HepG2 (cell line): ENCODE measurements around the gene FANCG. TPM values are rescaled to one million over a fixed set of nuclear protein-coding genes. Genes with fewer than 3 reads are reported as not detected.

Source experiments
- BATF2 ChIP-seq: sonication (generic); formaldehyde crosslinking; IDR thresholded peaks from 2 replicates; pipeline ENCODE4 v1.8.0; 2022; ENCODE audit warnings: mild to moderate bottlenecking, missing genetic modification reagents, moderate library complexity
- ETV6 ChIP-seq: sonication (generic); formaldehyde crosslinking; conservative IDR thresholded peaks from 2 replicates; pipeline ENCODE4 v1.4.0; 2020; ENCODE audit warnings: missing genetic modification reagents
- HOXA5 ChIP-seq: sonication (generic); formaldehyde crosslinking; IDR thresholded peaks from 2 replicates; pipeline ENCODE4 v1.4.0; 2020; ENCODE audit warnings: missing genetic modification reagents
- KLF6 ChIP-seq: IDR thresholded peaks from 2 replicates; pipeline ENCODE4 v1.8.0; 2016; ENCODE audit warnings: missing biosample characterization, missing genetic modification reagents
- MTF1 ChIP-seq: sonication (generic); formaldehyde crosslinking; IDR thresholded peaks from 2 replicates; pipeline ENCODE4 v1.5.0; 2020; ENCODE audit warnings: missing genetic modification reagents
- NONO ChIP-seq, 2 experiments: fragments of 450-650 bp in 1 of 2; sonication (generic) in 1 of 2; formaldehyde crosslinking in 1 of 2; IDR thresholded peaks in 1 of 2; conservative IDR thresholded peaks in 1 of 2; 2 replicates each; pipeline versions ENCODE4 v1.6.1 to v1.8.0; 2017 to 2022; ENCODE audit warnings: mild to moderate bottlenecking in 1 of 2, missing genetic modification reagents in 1 of 2, moderate library complexity in 1 of 2
- NR2C2 ChIP-seq: sonication (generic); formaldehyde crosslinking; IDR thresholded peaks from 2 replicates; pipeline ENCODE4 v1.4.0; 2020; ENCODE audit warnings: missing genetic modification reagents, mild to moderate bottlenecking, moderate library complexity, borderline replicate concordance
- NR3C1 ChIP-seq: sonication (generic); formaldehyde crosslinking; IDR thresholded peaks from 2 replicates; pipeline ENCODE4 v1.4.0; 2020; ENCODE audit warnings: missing genetic modification reagents
- RFX1 ChIP-seq: fragments of 450-650 bp; IDR thresholded peaks from 2 replicates; pipeline ENCODE4 v1.6.1; 2017
- RFX5 ChIP-seq: IDR thresholded peaks from 2 replicates; pipeline ENCODE4 v1.6.1; 2011; ENCODE audit warnings: low read depth, low read length, improper control_type of control experiment
- RFXANK ChIP-seq: IDR thresholded peaks from 2 replicates; pipeline ENCODE4 v1.6.1; 2016
- SALL2 ChIP-seq: sonication (generic); formaldehyde crosslinking; IDR thresholded peaks from 2 replicates; pipeline ENCODE4 v1.8.1; 2023; ENCODE audit warnings: mild to moderate bottlenecking, missing genetic modification reagents, inconsistent platforms
- SP1 ChIP-seq, 2 experiments: fragments of 450-650 bp in 1 of 2; sonication (generic) in 1 of 2; formaldehyde crosslinking in 1 of 2; IDR thresholded peaks; 2 replicates each; pipeline versions ENCODE4 v1.4.0 to v1.6.1; 2016 to 2020; ENCODE audit warnings: missing genetic modification reagents in 1 of 2
- TFDP2 ChIP-seq: sonication (generic); formaldehyde crosslinking; IDR thresholded peaks from 2 replicates; pipeline ENCODE4 v1.4.0; 2020; ENCODE audit warnings: missing genetic modification reagents
- TOPORS ChIP-seq: sonication (generic); formaldehyde crosslinking; IDR thresholded peaks from 2 replicates; pipeline ENCODE4 v1.8.0; 2023; ENCODE audit warnings: mild to moderate bottlenecking, missing genetic modification reagents
- YEATS4 ChIP-seq: sonication (generic); formaldehyde crosslinking; IDR thresholded peaks from 2 replicates; pipeline ENCODE4 v1.4.0; 2020; ENCODE audit warnings: missing genetic modification reagents, borderline replicate concordance
- ZBTB3 ChIP-seq: sonication (generic); formaldehyde crosslinking; IDR thresholded peaks from 2 replicates; pipeline ENCODE4 v1.4.0; 2020; ENCODE audit warnings: low read depth, mild to moderate bottlenecking, moderate library complexity, missing genetic modification reagents, borderline replicate concordance
- ZFP36 ChIP-seq: fragments of 150-350 bp; IDR thresholded peaks from 2 replicates; pipeline ENCODE4 v1.6.1; 2018; ENCODE audit warnings: borderline replicate concordance, low read length, low read depth; ENCODE audit not compliant: partially characterized antibody
- ZFYVE20 ChIP-seq: sonication (generic); formaldehyde crosslinking; IDR thresholded peaks from 2 replicates; pipeline ENCODE4 v1.8.0; 2023; ENCODE audit warnings: low read depth, mild to moderate bottlenecking, moderate library complexity, missing genetic modification reagents, borderline replicate concordance
- ZNF143 ChIP-seq: sonication (generic); formaldehyde crosslinking; IDR thresholded peaks from 2 replicates; pipeline ENCODE4 v1.4.0; 2020; ENCODE audit warnings: missing genetic modification reagents
- ZNF256 ChIP-seq: sonication (generic); formaldehyde crosslinking; conservative IDR thresholded peaks from 2 replicates; pipeline ENCODE4 v1.4.0; 2020; ENCODE audit warnings: missing genetic modification reagents
- ZNF724P ChIP-seq: sonication (generic); formaldehyde crosslinking; IDR thresholded peaks from 2 replicates; pipeline ENCODE4 v1.8.0; 2022; ENCODE audit warnings: missing genetic modification reagents, borderline replicate concordance
- ZNF747 ChIP-seq: sonication (generic); formaldehyde crosslinking; IDR thresholded peaks from 2 replicates; pipeline ENCODE4 v1.8.1; 2023; ENCODE audit warnings: missing genetic modification reagents, mild to moderate bottlenecking, borderline replicate concordance
- ZNF850 ChIP-seq: sonication (generic); formaldehyde crosslinking; conservative IDR thresholded peaks from 2 replicates; pipeline ENCODE4 v1.9.0; 2021; ENCODE audit warnings: mild to moderate bottlenecking, missing genetic modification reagents
- polyA plus RNA-seq, 8 experiments: library from polyadenylated mRNA; depleted of rRNA in 3 of 8; stranded (reverse) in 7 of 8; unstranded in 1 of 8; fragments of >200 nt; fragmentation: Illumina TruSeq in 4 of 8; extraction: Trizol in 4 of 8; gene quantifications; 2 replicates each; pipeline versions ENCODE4 v1.2.1 to v1.2.3, GENCODE V29; 2011 to 2016; ENCODE audit warnings: low read depth in 4 of 8, missing spikeins in 1 of 8, mixed read lengths in 1 of 8; ENCODE audit not compliant: insufficient read depth in 1 of 8
- total RNA-seq, 5 experiments: library from RNA; depleted of rRNA; stranded (reverse); fragments of >200 nt; fragmentation: Illumina TruSeq; extraction: Trizol; gene quantifications; 2 replicates each; pipeline ENCODE4 v1.2.3, GENCODE V29; 2016; ENCODE audit warnings: low read depth in 1 of 5
- TF ChIP-seq, protein P1 (sequence below), 2 experiments: sonication (generic) in 1 of 2; formaldehyde crosslinking in 1 of 2; IDR thresholded peaks; 2 replicates each; pipeline versions ENCODE4 v1.5.1 to v1.6.1; 2011 to 2020; ENCODE audit warnings: borderline replicate concordance in 1 of 2, low read depth in 1 of 2, low read length in 1 of 2, mild to moderate bottlenecking in 1 of 2, missing genetic modification reagents in 1 of 2, moderate library complexity in 1 of 2

Gene FANCG
- total and polyA plus RNA-seq, 2 of the 13 experiments (the other 11 are each of a cell fraction or from before 2014, with no cell fraction given), result 14.4 to 45.1 TPM

GRCh38 chr9:35072461-35073278 is 7.1 kb downstream of the FANCG start, which contains the start of gene VCP (continued):
- TF ChIP-seq ZFYVE20 (CRISPR knock-in tag) (no peak), ZNF747 (CRISPR knock-in tag) (no peak), ZNF256 (CRISPR knock-in tag) (0 out of 2 replicates have a peak, but pooled peaks have one; percentile 63), KLF6 (no peak), ETV6 (no peak), SP1 (IDR thresholded peaks at IDR 0.05) (no peak), SP1 (CRISPR knock-in tag; IDR thresholded peaks at IDR 0.05) (peak; percentile 56), ZBTB3 (CRISPR knock-in tag) (no peak), NR2C2 (CRISPR knock-in tag) (no peak; the same call in 1 of the 2 replicates), RFXANK (CRISPR knock-in tag) (peak; percentile 99), NONO (IDR thresholded peaks at IDR 0.05) (no peak), NONO (CRISPR knock-in tag; conservative IDR thresholded peaks at IDR 0.05) (peak; percentile 26; the same call in 1 of the 2 replicates), RFX5 (peak; percentile 100), TOPORS (CRISPR knock-in tag) (peak; percentile 57), NR3C1 (no peak), HOXA5 (peak; percentile 45; the same call in 1 of the 2 replicates), ZFP36 (no peak), ZNF850 (CRISPR knock-in tag) (no peak), RFX1 (peak; percentile 59; the same call in 1 of the 2 replicates), ZNF724P (CRISPR knock-in tag) (0 out of 2 replicates have a peak, but pooled peaks have one; percentile 15), ZNF143 (no peak), SALL2 (CRISPR knock-in tag) (peak; percentile 77; the same call in 1 of the 2 replicates), TFDP2 (CRISPR knock-in tag) (peak; percentile 65), YEATS4 (CRISPR knock-in tag) (peak; percentile 34; the same call in 1 of the 2 replicates), BATF2 (CRISPR knock-in tag) (no peak), MTF1 (0 out of 2 replicates have a peak, but pooled peaks have one; percentile 24)
- TF ChIP-seq, protein P1, sequence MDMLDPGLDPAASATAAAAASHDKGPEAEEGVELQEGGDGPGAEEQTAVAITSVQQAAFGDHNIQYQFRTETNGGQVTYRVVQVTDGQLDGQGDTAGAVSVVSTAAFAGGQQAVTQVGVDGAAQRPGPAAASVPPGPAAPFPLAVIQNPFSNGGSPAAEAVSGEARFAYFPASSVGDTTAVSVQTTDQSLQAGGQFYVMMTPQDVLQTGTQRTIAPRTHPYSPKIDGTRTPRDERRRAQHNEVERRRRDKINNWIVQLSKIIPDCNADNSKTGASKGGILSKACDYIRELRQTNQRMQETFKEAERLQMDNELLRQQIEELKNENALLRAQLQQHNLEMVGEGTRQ (IDR thresholded peaks at IDR 0.05; ENCODE audit: low read depth, low read length), result no peak
- TF ChIP-seq, protein P1 (CRISPR knock-in tag; IDR thresholded peaks at IDR 0.05; ENCODE audit: borderline replicate concordance), result no peak
